Mucosa of descending colon (tissue), 3 donors: Measurements from ENCODE around the gene PCDHA3. TPM values are rescaled to one million over a fixed set of nuclear protein-coding genes. Genes with fewer than 3 reads are reported as not detected.
"Not testable (repeated sequence)": the region's sequence is repeated elsewhere in the genome, so short reads cannot be mapped to it uniquely, and the experiment has no call there.

Experiments
- ATAC-seq: fragments of 200-7000 bp; cut with Tn5 transposase; one replicate; pipeline ENCODE4 v1.9.1; 2020; ENCODE audit warnings: mild to moderate bottlenecking, moderate library complexity
- DNase-seq, 3 donors: peaks; one replicate each; pipeline ENCODE4 v3.0.0-alpha.2; 2020
- H3K36me3 ChIP-seq: fragments of 200-600 bp; one replicate; pipeline ENCODE4 v1.8.0; 2021; ENCODE audit warnings: low read depth, mild to moderate bottlenecking
- H3K4me1 ChIP-seq: fragments of 200-600 bp; one replicate; pipeline ENCODE4 v1.8.0; 2021; ENCODE audit warnings: low read depth, mild to moderate bottlenecking
- H3K4me3 ChIP-seq: fragments of 200-600 bp; one replicate; pipeline ENCODE4 v1.8.0; 2021; ENCODE audit warnings: mild to moderate bottlenecking
- H3K9me3 ChIP-seq: fragments of 200-600 bp; one replicate; pipeline ENCODE4 v1.8.0; 2021; ENCODE audit warnings: mild to moderate bottlenecking
- CTCF ChIP-seq: fragments of 200-600 bp; IDR thresholded peaks from one replicate; pipeline ENCODE4 v1.8.0; 2022; ENCODE audit warnings: antibody characterized with exemption, mild to moderate bottlenecking
- intact Hi-C, 2 donors: fragments of 100-400 bp; cut with DNase I in 1 of 2; cut with micrococcal nuclease in 1 of 2; formaldehyde crosslinking; loops; one replicate each; pipeline versions ENCODE4 v1.11.0 to v1.11.1; 2022; cut with DNase I, micrococcal nuclease
- total RNA-seq, 3 donors: library from RNA; stranded (reverse); fragmentation: NEBNext Ultra II Directional in 2 of 3; extraction: Animal tissue kit (Norgen Biotek cat#: 25700) in 2 of 3; gene quantifications; one replicate each; pipeline versions ENCODE4 v1.2.1 to v1.2.4, GENCODE V29; 2021 to 2023
- donor health status: DM: no; HTN: no; CAD: no; lungs with moderate emphysema.
- donor health status: DM: no; HTN: no; CAD: no.
- donor health status: DM: no; HTN: yes; CAD: no.

The PCDHA3 gene
- total RNA-seq, 3 donors from 2014 or later: 0.06 to 1.3 TPM; not detected in 1

GRCh38 chr5:140796718-140797095, 4.2 kb upstream of the PCDHA3 start:
- peaks cover 66% of the 10 kb centered on the region for H3K9me3 ChIP-seq
- ATAC-seq (no peak), DNase-seq (peak in 1 of 3 donors; percentile 37)
- intact Hi-C loops: no loop called here
- no peak for TF ChIP-seq CTCF
- no peaks in the 10 kb centered on the region for H3K4me1 ChIP-seq
- H3K36me3 ChIP-seq: no peaks in the 10 kb centered on the region
- no peak overlapping the region for H3K4me3 ChIP-seq

- Histone ChIP-seq H3K9me3 (peaks cover 56% of the 10 kb centered on the region), H3K4me1 (no peaks in the 10 kb centered on the region), H3K4me3 (no peak overlapping the region), H3K36me3 (no peaks in the 10 kb centered on the region)
- ATAC-seq (no peak), DNase-seq (no peak)
- no peak for TF ChIP-seq CTCF
- intact Hi-C loops: no loop called here
Measured at GRCh38 chr5:140801494-140801841, 611 bp downstream of the PCDHA3 start.

- H3K36me3 ChIP-seq, H3K4me1 ChIP-seq, DNase-seq, intact Hi-C loops, H3K4me3 ChIP-seq, ATAC-seq: not testable (repeated sequence)
- H3K9me3 ChIP-seq: peaks cover 53% of the 10 kb centered on the region
Measured at GRCh38 chr5:140802381-140802780, 1.5 kb downstream of the PCDHA3 start.

GRCh38 chr5:140802781-140803271, 2.0 kb downstream of the PCDHA3 start:
- Histone ChIP-seq H3K36me3 (no peaks in the 10 kb centered on the region), H3K4me3 (no peak overlapping the region), H3K9me3 (peaks cover 54% of the 10 kb centered on the region), H3K4me1 (no peaks in the 10 kb centered on the region)
- no peak for ATAC-seq
- no peak for TF ChIP-seq CTCF
- intact Hi-C loops: no loop called here
- DNase-seq: peak in 1 of 3 donors; percentile 43

GRCh38 chr5:140806834-140807775, 6.2 kb downstream of the PCDHA3 start, which contains the start of gene PCDHA4:
TSS of gene PCDHA4 (plus strand) at chr5:140807068.
- no peaks in the 10 kb centered on the region for H3K4me1 ChIP-seq
- no peak within 1 kb of the TSS for H3K4me3 ChIP-seq
- no peak for TF ChIP-seq CTCF
- H3K36me3 ChIP-seq: no peaks in the 10 kb centered on the region
- intact Hi-C loops: no loop called here
- DNase-seq: peak; percentile 27 to 45 (median 31)
- H3K9me3 ChIP-seq: peaks cover 54% of the 10 kb centered on the region
- peak; percentile 56 for ATAC-seq

GRCh38 chr5:140808241-140808888, 7.5 kb downstream of the PCDHA3 start:
- H3K36me3 ChIP-seq, H3K4me3 ChIP-seq, H3K4me1 ChIP-seq, ATAC-seq, intact Hi-C loops: not testable (repeated sequence)
- peaks cover 45% of the 10 kb centered on the region for H3K9me3 ChIP-seq
- peak in 1 of 3 donors; percentile 37 for DNase-seq
